Tongue (tissue), 2 donors: ENCODE results near the gene AIFM3. TPM values are rescaled to one million over a fixed set of nuclear protein-coding genes. Genes with fewer than 3 reads are reported as not detected.
"Not testable (repeated sequence)": the region's sequence is repeated elsewhere in the genome, so short reads cannot be mapped to it uniquely, and the experiment has no call there.

Experiments used
- DNase-seq: peaks from one replicate; pipeline ENCODE4 v3.0.0-alpha.2; 2015
- total RNA-seq: library from RNA; depleted of rRNA; stranded (reverse); fragments of >200 nt; gene quantifications from one replicate; pipeline ENCODE4 v1.2.3, GENCODE V29; 2014

AIFM3 gene
- total RNA-seq, 1 donor from 2014 or later = 0.21 TPM

DNA sequence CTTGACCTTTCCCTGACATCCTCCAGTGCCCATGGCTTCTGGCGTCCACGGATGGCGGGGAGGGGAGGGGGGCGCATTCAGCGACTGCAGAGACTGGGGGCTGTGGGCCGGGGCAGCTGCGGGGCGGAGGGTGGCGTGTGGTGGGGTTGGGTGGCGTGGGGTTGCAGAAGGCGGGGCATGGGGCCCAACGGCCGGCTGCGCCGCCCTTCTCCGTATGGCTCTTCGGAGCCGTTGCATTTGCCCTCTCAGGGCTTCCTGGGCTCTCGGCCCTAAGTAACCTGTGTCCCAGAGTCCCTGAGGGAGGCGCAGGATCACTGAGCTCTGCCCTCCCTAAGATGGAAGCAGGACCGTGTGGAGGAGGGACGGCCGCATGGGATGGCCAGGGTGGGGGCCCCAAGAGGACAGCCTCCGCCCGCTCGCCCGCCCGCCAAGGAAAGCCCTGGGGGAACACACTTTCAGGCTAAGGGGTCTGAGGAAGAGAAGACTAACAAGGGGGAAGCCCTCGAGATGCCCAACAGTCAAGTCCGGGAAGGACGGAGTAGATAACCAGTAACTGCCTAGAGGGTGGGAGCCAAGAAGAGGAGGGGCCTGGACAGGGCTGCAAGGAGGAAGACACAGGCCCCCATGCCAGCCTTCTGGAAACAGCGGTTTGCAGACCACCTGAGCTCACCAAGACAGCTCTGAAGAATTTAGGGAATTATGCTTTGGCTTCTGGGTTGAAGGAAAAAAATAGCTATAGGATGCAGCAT lies 9.2 kb upstream of the AIFM3 start:
- no peak for DNase-seq

GRCh38 chr22:20959578-20960461 lies 7.2 kb upstream of the AIFM3 start:
- no peak for DNase-seq

DNA sequence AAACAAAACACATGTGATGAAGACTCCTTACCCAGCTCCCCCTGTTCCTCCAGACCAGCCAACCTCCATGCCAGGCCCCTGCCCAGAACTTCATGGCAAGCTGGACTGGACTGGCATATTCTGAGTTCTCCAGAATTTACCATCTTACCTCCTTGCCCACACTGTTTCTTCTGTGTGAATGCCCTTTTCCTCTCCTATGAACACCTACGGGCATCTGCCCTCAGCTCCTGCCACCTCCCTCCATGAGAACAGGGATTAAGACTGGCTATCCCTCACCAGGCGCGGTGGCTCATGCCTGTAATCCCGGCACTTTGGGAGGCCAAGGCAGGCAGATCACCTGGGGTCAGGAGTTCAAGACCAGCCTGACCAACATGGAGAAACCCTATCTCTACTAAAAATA lies 6.4 kb upstream of the AIFM3 start:
- no peak for DNase-seq

GRCh38 chr22:20962491-20962945 lies 4.5 kb upstream of the AIFM3 start:
- DNase-seq = no peak

- no peak for DNase-seq
These were observed 3.6 kb upstream of the AIFM3 start for GRCh38 chr22:20963201-20964052.

DNA sequence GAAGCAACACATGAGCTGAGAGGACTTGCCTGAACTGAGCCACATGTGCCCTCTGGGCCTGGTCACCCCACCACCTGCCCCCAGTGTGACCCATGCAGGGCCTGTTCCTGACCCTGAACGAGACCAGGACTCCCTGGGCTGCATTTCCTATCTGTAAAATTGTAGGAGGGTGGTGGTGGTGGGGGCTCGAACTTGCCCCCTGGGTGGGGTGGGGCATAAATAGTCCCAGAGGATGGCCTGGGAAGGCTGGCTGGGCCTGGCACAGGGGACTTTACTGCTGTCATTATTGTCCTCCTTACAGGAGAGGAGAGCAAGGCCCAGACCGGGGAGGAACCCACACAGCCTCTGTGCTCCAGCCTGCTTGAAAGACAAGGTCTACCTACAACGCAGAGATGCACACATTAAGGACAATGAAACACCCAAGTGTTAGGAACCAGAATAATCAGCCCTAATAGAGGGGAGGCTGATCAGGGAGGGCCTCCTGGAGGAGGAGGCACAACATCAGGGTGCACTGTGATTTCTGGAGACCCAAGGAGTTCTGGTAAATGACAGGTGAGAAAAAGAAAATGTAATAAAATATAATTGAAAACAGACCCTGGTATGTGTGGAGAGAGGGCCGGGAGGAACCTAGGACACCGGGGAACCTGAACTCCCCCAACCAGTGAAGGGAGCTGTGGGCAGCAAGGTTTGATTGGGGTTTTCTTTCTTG lies 2.8 kb upstream of the AIFM3 start:
- DNase-seq = no peak

- DNase-seq = no peak
These were observed 2.3 kb upstream of the AIFM3 start for GRCh38 chr22:20964799-20965103.

DNA sequence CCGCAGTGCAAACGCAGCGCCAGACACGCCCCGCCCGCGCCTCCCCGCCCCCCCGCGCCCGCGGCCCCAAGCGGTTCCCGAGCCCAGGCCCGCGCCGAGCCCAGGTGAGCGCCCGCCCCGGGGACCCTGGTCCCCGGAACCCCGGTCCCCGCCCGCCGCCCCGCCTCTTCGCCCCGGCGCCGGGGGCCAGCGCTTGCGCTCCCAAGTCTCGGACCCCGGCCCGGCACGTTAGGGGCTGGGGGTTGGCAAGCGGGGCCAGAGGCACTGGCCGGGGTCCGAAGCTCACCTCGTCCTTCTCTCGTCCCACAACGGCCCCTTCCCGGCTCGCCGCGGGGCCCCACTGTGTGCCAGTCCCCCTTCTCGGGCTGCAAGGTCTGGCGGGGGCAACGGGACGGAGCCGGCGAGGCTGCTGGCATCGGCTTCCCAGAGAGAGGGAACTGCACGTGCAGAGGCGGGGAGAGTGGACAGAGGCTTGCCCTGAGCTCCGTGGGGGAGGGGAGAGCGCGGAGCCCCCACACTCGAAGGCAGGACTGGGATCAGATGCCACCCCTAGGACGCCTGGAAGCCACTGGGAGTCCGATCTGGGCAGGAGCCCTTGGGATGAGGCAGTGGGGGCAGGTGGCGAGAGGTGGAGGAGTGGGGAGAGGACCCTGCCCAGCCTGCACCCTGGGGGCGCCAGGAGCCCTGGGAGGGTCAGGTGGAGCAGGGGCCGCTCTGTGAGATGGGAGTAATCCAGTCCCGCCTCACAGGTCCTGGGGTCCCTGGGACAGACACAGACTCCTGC lies 1.8 kb upstream of the AIFM3 start:
- DNase-seq = no peak

- DNase-seq = no peak
These were observed 883 bp upstream of the AIFM3 start for GRCh38 chr22:20965888-20966855.

- no peak for DNase-seq
These were observed 699 bp downstream of the AIFM3 start for GRCh38 chr22:20967697-20968211.

GRCh38 chr22:20968281-20968977 lies 1.4 kb downstream of the AIFM3 start:
- no peak for DNase-seq

- DNase-seq = no peak
These were observed 4.0 kb downstream of the AIFM3 start for GRCh38 chr22:20970939-20971657.

- DNase-seq = not testable (repeated sequence)
These were observed 5.1 kb downstream of the AIFM3 start for GRCh38 chr22:20972014-20972694.

DNA sequence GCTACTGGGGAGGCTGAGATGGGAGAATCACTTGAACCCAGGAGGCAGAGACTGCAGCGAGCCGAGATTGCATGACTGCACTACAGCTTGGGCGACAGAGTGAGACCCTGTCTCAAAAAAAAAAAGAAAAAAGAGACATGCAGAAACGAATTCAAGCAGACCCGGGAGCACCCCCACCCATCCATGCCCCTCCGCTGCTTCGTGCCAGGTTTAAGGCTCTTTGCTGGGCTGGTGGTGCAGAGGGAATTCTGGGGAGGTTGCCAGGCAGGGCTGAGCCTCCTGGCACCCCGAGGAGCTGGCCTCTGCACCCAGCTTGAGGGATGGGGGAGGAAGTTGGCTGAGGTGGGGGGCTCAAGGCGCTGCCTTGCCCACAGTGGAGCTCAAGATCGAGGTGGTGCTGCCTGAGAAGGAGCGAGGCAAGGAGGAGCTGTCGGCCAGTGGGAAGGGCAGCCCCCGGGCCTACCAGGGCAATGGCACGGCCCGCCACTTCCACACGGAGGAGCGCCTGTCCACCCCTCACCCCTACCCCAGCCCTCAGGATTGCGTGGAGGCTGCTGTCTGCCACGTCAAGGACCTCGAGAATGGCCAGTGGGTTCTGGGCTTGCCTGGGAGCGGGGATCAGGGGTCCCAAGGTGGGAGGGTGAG lies 6.0 kb downstream of the AIFM3 start:
- DNase-seq = no peak

DNA sequence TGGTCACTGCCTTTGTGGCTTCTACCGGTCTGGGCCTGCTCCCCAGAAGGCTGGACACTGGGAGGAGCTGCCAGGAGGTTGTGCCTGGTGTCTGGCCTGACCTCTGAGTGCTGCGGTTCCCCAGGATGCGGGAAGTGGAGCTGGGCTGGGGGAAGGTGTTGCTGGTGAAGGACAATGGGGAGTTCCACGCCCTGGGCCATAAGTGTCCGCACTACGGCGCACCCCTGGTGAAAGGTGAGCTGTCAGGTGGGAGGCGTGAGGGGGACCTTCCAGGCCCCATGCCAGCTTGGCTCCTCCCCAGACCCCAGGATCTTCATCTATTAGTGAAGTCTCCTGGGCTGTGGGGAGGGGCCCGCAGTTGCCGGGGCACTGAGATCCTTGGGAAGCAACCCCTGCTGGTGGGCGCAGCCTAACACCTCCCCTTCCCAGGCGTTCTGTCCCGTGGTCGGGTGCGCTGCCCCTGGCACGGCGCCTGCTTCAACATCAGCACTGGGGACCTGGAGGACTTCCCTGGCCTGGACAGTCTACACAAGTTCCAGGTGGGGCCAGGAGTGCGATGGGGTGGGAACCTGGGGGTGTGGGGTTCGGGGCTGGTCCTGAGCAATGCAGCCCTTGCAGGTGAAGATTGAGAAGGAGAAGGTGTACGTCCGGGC lies 6.7 kb downstream of the AIFM3 start:
- DNase-seq = no peak

GRCh38 chr22:20974336-20974955 lies 7.4 kb downstream of the AIFM3 start:
- DNase-seq = no peak
